GM19193 (cell line): ENCODE results near the gene KCTD6.

Experiments used
- POLR2A ChIP-seq: IDR thresholded peaks from 4 replicates; pipeline ENCODE4 v1.6.1; 2011; ENCODE audit not compliant: insufficient read depth, insufficient read length; ENCODE audit errors: extremely low read depth

Gene KCTD6

DNA sequence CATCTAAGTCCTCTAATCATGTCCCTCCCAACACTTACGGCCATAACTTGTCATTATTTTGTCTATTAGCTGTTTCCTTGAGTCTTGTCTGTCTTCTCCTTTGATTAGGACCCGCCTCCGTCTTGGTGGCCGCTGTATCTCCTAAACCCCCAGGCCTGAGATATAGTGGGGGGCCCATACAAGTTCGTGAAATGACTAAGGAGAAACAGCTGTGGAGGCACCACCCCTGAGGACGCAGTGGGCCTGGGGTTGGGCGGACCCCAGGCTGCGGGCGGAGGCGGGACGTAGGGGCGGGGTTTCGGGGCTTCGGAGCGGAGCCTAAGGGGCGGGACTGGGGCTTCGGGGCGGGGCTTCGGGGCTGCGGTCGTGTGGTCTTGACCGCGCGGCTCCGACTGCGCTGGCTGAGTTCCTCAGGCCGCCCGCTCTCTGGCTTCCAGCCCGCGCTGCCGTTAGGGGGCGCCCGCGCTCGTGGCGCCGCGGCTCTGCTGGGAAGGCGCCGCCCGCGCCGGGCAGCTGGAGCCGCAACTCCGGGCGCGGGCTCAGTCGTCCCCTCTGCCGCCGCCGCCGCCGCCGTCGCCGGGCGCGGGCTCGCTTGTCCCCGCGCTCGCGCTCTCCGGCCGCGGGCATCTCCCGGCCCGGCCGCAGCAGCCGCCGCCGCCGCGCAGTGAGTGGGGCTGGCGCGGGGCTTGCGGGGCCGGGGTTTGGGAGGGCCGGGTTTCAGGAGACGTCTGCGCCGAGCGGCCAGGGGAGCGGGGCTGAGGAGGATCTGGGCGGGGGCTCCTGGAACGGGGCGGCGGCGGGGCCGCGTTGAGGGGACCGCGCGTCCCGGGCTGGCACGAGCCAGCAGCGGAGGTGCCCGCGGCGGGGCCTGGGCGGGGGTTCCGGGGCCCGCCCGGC is at the start of gene KCTD6:
Gene KCTD6 (plus strand): TSS at position 591 of the 897 bp plus-strand sequence. CDS start 6,660 bp downstream, outside the sequence.
- TF ChIP-seq POLR2A = peak; percentile 47

DNA sequence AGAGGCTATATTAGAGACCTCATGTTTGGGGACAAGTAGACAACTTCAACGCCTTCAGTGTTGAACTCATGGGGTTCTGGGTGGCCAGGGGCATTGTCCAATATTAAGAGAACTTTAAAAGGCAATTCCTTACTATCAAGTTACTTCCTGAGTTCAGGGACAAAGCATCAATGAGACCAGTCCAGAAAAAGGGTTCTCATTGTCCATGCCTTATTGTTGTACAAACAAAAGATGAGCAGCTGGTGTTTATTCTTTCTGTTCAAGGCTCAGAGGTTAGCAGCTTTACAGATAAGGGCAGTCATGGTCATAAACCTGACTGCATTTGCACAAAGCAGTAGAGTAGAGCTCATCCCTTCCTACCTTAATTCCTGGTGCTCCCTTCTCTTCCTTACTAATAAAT is 39.7 kb upstream of the KCTD6 start:
- TF ChIP-seq POLR2A = no peak

DNA sequence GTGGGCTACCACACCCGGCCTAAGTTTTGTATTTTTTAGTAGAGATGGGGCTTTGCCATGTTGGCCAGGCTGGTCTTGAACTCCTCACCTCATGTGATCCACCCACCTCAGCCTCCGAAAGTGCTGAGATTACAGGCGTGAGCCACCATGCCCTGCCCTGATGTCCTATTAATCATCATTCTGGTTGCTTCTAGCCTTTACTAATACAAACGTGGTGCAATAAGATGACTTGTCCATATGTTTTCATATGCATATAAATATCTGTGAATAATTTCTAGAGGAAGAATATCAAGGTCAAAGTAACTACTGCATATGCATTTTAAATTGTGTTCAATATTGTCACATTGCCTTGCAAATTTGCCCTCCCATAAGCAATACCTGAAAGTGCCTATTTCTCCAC is 32.7 kb upstream of the KCTD6 start:
- no peak for TF ChIP-seq POLR2A

DNA sequence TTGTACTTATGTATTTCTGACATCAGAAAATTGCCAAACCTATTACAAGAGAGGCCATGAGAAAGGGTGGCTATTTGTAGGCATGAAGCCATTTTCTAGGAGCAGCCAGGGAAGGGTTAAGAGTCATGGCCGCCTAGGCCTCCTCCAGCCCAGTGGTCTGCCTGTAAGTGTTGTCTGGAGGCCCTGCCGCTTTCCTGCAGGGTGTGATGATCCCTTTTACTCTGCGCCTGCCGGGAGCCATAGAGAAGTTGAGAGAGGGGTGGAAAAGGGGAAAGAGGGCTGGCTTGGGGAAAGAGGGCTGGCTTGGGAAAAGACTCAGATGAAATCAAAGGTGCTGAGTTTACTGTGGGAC is 29.1 kb upstream of the KCTD6 start:
- no peak for TF ChIP-seq POLR2A

DNA sequence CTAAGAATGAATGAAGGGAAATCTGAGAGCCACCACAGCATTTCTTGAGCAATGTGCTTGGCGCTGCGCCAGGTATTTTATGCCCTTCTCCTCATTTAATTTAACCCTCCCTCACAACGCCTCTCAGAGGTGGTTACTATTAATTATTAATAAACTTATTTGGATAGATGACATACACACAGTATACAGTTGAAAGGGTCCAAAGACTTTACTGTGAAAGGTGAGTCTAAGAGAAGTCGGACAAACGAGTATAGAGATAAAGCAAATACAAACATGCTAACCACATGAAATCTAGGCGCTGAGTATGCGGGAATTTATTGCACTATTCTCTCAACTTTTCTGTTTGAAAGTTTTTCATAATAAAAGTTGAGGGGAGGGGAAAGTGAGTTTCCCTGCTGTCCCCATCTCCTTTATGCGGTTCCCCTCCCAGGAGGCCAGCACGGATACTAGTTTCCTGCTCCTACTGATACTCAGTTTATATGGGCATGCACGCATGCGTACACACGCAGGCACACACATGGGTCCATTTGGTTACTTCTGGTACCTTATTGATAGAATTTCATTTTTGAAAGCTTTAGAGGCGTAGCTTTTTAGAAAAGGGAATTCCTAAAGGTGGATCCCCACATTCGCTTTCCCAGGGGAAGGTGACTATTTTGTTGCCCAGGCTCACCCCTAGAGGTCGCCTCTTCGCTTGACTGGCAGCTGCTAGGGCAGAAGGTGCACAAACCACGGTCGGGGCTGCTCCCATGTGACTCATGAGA is 28.5 kb upstream of the KCTD6 start:
- TF ChIP-seq POLR2A = no peak

DNA sequence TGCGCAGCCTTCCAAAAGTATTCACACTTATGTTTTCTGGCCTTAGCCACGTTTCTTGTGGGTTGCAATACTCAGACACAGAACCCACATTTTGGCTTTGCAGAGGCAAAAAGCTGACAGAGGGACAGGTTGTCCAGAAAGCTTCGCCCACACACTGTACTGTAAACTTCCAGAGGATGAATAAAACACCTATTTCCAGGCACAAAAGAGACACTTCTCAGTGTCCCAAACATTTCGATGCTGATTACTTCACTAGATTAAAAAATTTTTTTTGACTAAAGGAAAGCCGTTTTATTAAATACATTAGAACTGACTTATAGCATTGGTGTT is 28.0 kb upstream of the KCTD6 start:
- no peak for TF ChIP-seq POLR2A

DNA sequence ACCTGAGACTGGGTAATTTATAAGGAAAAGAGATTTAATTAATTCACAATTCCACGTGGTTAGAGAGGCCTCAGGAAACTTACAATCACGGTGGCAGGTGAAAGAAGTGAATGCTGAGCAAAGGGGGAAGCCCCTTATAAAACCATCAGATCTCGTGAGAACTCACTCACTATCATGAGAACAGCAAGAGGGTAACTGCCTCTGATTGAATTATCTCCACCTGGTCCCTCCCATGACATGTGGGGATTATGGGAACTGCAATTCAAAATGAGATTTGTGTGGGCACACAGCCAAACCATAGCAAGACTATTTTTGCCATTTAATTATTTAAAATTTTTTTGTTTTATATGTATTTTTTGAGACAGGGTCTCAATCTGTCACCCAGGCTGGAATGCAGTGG is 27.0 kb upstream of the KCTD6 start:
- no peak for TF ChIP-seq POLR2A

DNA sequence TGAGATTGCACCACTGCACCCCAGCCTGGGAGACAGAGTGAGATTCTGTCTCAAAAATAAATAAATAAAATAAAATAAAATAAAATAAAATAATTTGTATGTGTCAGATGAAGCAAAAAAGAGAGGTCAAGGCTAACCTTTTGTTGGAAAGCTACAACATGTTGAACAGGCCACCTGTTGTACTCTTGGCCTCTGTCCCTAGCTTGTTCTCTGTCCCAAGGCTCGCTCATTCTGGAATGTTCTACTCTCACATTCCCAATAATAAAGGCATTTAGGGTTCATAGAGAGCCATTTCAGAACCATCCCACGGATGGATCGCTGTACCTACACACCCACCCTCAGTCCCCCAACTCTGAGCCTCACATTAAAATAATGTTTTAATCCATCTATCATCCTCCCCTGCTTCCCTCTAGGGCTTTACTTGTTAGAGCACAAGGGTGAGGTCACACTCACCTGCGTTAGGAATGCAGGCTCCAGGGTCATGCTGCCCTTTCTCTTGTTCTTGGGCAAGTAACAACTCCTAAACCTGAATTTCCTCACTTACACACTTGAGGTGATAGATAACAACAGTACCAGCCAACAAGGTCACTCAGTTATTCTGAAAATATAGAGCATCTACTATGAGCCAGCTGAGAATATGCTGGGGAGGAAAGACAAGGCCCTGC is 24.9 kb upstream of the KCTD6 start:
- TF ChIP-seq POLR2A = no peak

DNA sequence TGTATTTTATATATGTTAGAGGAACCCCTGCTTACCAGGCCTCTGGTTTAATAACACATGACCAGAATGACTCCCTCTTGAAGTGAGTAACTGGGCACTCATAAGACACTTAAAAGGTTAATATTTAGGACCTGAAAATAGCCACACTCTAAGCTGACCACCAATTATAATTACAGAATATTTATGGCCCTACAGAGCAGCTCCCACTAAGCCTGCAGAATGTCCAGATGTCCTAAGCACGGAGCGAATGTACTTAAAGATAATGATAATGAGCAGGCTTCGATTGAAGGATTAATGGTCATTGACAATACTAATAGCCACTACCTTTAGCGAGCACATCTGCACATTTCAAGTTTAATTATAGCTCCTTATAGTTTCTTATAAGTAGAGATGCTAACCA is 22.8 kb upstream of the KCTD6 start:
- TF ChIP-seq POLR2A = no peak

DNA sequence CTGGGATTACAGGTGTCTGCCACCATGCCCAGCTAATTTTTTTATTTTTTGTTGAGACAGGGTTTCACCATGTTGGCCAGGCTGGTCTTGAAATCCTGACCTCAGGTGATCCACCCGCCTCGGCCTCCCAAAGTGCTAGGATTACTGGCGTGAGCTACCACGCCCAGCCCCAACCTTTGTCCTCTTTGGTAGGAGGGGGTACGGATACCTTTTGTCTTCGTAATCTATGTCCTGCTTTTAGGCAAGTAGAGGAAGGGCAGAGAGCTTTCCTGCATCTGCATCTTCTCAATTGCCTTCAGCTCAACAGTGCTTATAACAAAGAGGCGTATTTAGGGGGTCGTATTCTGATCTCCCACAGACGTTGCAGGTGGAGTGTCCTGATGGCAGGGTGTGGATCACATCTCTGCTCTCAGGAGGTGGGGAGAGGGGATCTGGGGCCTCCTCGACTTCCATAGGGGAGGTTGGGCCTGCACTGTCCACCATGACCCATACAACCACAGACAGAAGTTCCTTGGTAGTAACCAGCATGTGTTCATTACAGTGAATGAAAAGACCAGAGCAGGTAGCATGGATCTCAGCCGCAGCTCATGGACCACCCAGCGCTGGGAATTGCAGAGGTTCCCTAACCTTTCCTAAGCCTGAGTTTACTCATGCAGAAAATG is 21.4 kb upstream of the KCTD6 start:
- TF ChIP-seq POLR2A = no peak

DNA sequence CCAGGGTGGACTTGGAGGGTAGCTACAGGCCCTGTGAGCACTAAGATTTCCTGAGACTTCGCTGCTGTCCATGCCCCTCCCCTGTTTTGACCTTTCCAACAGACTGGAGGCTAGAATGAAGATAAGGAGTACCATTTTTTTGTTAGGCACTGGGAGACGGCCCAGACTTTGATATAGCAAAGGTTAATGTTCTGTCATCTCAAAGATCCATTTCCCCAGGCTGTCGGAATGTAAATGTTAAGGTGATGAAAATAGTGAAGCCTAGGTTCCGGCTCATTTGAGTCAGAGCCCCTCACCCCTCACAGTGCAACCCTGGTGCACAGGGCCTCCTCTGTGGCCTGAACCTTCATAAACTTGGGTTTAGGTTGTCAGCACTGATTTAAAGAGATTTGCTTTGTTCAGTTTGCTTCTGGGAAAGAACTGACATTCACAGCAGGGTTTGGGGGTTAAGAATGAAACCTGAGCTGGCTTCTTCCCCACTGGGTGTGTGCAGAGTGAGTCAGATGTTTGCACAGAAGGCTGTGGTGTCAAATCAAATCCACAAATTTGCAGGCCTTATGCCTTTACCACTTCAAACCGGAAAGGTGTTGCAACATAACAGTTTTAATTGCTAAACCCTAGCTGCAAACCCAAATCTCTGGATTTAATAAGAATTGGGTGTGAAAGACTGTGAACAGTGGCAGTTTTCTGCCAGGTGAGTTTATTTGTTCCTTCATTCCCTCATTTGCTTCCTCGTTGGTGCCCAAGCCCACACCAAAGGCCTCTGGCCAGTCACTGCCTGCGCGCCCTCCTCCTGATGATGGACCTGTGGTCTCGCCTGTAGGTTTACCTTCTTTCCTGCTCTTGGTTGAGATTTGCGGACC is 20.6 kb upstream of the KCTD6 start:
- TF ChIP-seq POLR2A = no peak

DNA sequence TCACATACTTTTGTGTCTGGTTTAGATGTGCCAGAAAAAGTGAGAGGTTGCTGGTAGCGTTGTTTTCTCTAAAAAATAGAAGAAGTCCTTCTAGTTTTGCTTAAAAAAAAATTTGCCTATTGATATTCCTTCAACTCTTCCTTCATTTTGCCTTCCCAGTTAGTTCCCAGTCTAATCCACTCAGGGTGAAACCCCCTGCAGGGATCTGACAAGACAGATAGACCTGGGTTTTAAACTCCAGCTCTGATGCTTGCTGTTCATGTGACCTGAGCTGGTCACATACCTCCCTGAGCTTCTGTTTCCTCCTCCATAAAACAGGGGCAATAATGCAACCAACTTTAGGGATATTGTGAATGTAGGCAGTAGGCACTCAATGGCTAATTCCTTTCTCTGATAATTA is 18.6 kb upstream of the KCTD6 start:
- no peak for TF ChIP-seq POLR2A

DNA sequence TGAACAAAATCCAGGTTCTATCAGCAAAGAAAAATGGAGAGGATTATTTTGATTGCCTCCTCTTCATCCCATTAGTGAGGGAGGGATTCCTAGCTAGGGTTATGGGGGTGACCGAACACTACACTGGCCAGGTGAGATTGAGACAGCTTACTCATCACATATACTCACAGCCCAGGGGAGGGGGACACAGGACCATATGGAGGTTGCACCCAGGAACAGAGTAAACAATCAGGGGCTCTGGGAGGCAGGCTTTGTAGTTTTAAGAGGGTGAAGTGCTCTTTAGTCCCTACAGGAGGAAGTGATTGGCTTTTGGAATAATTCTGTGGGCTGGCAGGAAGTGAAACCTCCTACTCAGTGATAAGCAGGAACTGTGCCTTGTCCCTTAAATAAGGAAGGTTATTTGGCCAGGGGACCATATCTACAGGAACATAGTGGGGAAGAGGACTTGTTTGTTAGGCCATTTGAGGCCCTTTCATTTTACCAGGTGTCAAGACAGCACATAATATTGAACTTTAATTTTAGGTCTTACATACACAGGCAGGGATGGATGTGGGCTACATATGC is 17.5 kb upstream of the KCTD6 start:
- TF ChIP-seq POLR2A = no peak
